Left renal cortex interstitium (tissue), 4 donors: ENCODE data around the gene RAB23. TPM values are rescaled to one million over a fixed set of nuclear protein-coding genes. Genes with fewer than 3 reads are reported as not detected.

Experiments used
- DNase-seq, 4 donors: peaks; one replicate each; pipeline ENCODE4 v3.0.0-alpha.2; 2013; ENCODE audit warnings: low read depth in 4 of 4, low spot score in 2 of 4, missing footprints in 1 of 4
- polyA plus RNA-seq, 4 donors: library from polyadenylated mRNA; unstranded; fragments of 120-200 nt; gene quantifications; one replicate each; pipeline ENCODE4 v1.2.1, GENCODE V29; 2013; ENCODE audit not compliant: insufficient read length in 4 of 4

Gene RAB23
- polyA plus RNA-seq, 4 donors, result 32.0 to 44.5 (median 37.4) TPM

GRCh38 chr6:57142178-57142525, 80.0 kb downstream of the RAB23 start:
- no peak for DNase-seq

GRCh38 chr6:57141451-57142177, 80.5 kb downstream of the RAB23 start:
- no peak for DNase-seq

- no peak for DNase-seq
These were observed 84.1 kb downstream of the RAB23 start for GRCh38 chr6:57138026-57138425.

- no peak for DNase-seq
These were observed 84.8 kb downstream of the RAB23 start for GRCh38 chr6:57137350-57137749.

Other genes starting within 250 kb of the RAB23 start
- gene KIAA1586, start 175.6 kb downstream of the RAB23 start, polyA plus RNA-seq, result 10 to 100 TPM; 21.7 to 24.7 (median 22.2) TPM
- 10 to 100 TPM; 33.0 to 46.8 (median 39.6) TPM for gene ZNF451, start 132.1 kb downstream of the RAB23 start, polyA plus RNA-seq
- gene BAG2, start 50.0 kb downstream of the RAB23 start, polyA plus RNA-seq, result 1 to 10 TPM; 4.4 to 6.3 (median 6.2) TPM
- gene PRIM2, start 95.3 kb upstream of the RAB23 start, polyA plus RNA-seq, result 10 to 100 TPM; 15.6 to 17.0 (median 16.7) TPM